Breast epithelium (tissue), 3 donors: ENCODE data around the gene LRIG3.

ENCODE experiments used
- POLR2AphosphoS5 ChIP-seq, 3 donors: sonication (generic); formaldehyde crosslinking; IDR thresholded peaks; one replicate each; pipeline ENCODE4 v1.6.1; 2017; ENCODE audit warnings: antibody characterized with exemption in 3 of 3
- TF ChIP-seq, protein P1 (sequence below), 3 donors: fragments of 450-650 bp; IDR thresholded peaks; one replicate each; pipeline ENCODE4 v1.5.1; 2016 to 2017; ENCODE audit warnings: antibody characterized with exemption in 3 of 3, mild to moderate bottlenecking in 3 of 3, moderate library complexity in 3 of 3

DNA sequence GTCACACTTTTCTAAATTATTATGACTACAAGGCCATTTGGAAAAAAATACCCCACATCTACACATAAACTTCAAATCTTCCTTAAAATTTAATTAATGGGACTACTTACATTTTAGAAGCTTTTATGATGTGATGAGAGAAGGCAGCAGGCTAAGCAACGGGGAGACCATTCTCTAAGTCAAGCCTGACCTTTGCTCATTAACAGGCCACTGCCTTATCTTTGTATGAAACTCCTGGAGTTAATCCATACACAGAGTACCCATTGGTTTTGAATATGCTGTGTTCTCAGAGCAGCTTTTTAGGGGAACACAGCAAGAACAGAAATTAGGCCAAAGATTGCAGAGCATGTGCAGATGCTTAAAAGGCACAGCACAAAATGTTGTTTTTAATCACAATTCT is 35.5 kb upstream of the LRIG3 start:
- TF ChIP-seq, protein P1, sequence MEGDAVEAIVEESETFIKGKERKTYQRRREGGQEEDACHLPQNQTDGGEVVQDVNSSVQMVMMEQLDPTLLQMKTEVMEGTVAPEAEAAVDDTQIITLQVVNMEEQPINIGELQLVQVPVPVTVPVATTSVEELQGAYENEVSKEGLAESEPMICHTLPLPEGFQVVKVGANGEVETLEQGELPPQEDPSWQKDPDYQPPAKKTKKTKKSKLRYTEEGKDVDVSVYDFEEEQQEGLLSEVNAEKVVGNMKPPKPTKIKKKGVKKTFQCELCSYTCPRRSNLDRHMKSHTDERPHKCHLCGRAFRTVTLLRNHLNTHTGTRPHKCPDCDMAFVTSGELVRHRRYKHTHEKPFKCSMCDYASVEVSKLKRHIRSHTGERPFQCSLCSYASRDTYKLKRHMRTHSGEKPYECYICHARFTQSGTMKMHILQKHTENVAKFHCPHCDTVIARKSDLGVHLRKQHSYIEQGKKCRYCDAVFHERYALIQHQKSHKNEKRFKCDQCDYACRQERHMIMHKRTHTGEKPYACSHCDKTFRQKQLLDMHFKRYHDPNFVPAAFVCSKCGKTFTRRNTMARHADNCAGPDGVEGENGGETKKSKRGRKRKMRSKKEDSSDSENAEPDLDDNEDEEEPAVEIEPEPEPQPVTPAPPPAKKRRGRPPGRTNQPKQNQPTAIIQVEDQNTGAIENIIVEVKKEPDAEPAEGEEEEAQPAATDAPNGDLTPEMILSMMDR (IDR thresholded peaks at IDR 0.05), result no peak
- TF ChIP-seq POLR2AphosphoS5 (IDR thresholded peaks at IDR 0.05), result no peak
